Measurements from ENCODE around the gene EXOC6. TPM values are rescaled to one million over a fixed set of nuclear protein-coding genes. Genes with fewer than 3 reads are reported as not detected.
A peak's percentile ranks its signal among the peaks of the same experiment; 100 is the strongest.
"Not testable (repeated sequence)": the region's sequence is repeated elsewhere in the genome, so short reads cannot be mapped to it uniquely, and the experiment has no call there.

EXOC6 gene
- total and polyA plus RNA-seq, 2 donors, result 12.8 to 43.7 TPM

- no peak overlapping the region for H3K4me3 ChIP-seq (ENCODE audit: low read depth, low read length)
Measured at GRCh38 chr10:92961638-92962037, 113.3 kb downstream of the EXOC6 start.

GRCh38 chr10:92965314-92965713, 117.0 kb downstream of the EXOC6 start:
- peaks cover 1% of the 10 kb centered on the region for H3K4me1 ChIP-seq (ENCODE audit: insufficient read depth)
- DNase-seq (ENCODE audit: extremely low spot score), result peak; percentile 26
- 56% methylated on average over 2 of the region's 2 CpGs for WGBS
- H3K4me3 ChIP-seq (ENCODE audit: low read depth, low read length), result no peak overlapping the region
- H3K36me3 ChIP-seq (ENCODE audit: insufficient read depth), result no peaks in the 10 kb centered on the region
- no peak overlapping the region for H3K27ac ChIP-seq (ENCODE audit: low read depth)

More at GRCh38 chr10:92961638-92962037, 113.3 kb downstream of the EXOC6 start:
- no peak for DNase-seq (ENCODE audit: extremely low spot score)
- WGBS, result 97% methylated on average over 2 of the region's 2 CpGs
- Histone ChIP-seq H3K27ac (ENCODE audit: low read depth) (no peak overlapping the region), H3K36me3 (ENCODE audit: insufficient read depth) (no peaks in the 10 kb centered on the region), H3K4me1 (ENCODE audit: insufficient read depth) (no peaks in the 10 kb centered on the region)

- WGBS, result 87% methylated on average over 2 of the region's 2 CpGs
- Histone ChIP-seq H3K4me1 (ENCODE audit: insufficient read depth) (peaks cover 1% of the 10 kb centered on the region), H3K27ac (ENCODE audit: low read depth) (no peak overlapping the region), H3K4me3 (ENCODE audit: low read depth, low read length) (no peak overlapping the region), H3K36me3 (ENCODE audit: insufficient read depth) (no peaks in the 10 kb centered on the region)
- DNase-seq (ENCODE audit: extremely low spot score), result no peak
Measured at GRCh38 chr10:92967641-92968040, 119.3 kb downstream of the EXOC6 start.

- 69% methylated on average over 1 of the region's 1 CpG for WGBS
- no peaks in the 10 kb centered on the region for H3K36me3 ChIP-seq (ENCODE audit: insufficient read depth)
Measured at GRCh38 chr10:92969151-92969550, 120.8 kb downstream of the EXOC6 start.

GRCh38 chr10:92970301-92971070, 122.2 kb downstream of the EXOC6 start:
- WGBS, result 88% methylated on average over 3 of the region's 3 CpGs
- Histone ChIP-seq H3K4me1 (ENCODE audit: insufficient read depth) (peaks cover 1% of the 10 kb centered on the region), H3K4me3 (ENCODE audit: low read depth, low read length) (no peak overlapping the region), H3K36me3 (ENCODE audit: insufficient read depth) (no peaks in the 10 kb centered on the region), H3K27ac (ENCODE audit: low read depth) (no peak overlapping the region)
- no peak for DNase-seq (ENCODE audit: extremely low spot score)

More at GRCh38 chr10:92969151-92969550, 120.8 kb downstream of the EXOC6 start:
- Histone ChIP-seq H3K4me3 (ENCODE audit: low read depth, low read length) (no peak overlapping the region), H3K4me1 (ENCODE audit: insufficient read depth) (peaks cover 1% of the 10 kb centered on the region), H3K27ac (ENCODE audit: low read depth) (no peak overlapping the region)
- DNase-seq (ENCODE audit: extremely low spot score), result no peak

GRCh38 chr10:92972066-92972870, 123.9 kb downstream of the EXOC6 start:
- Histone ChIP-seq H3K4me3 (ENCODE audit: low read depth, low read length) (no peak overlapping the region), H3K4me1 (ENCODE audit: insufficient read depth) (peaks cover 1% of the 10 kb centered on the region), H3K36me3 (ENCODE audit: insufficient read depth) (no peaks in the 10 kb centered on the region), H3K27ac (ENCODE audit: low read depth) (no peak overlapping the region)
- 51% methylated on average over 3 of the region's 3 CpGs for WGBS
- no peak for DNase-seq (ENCODE audit: extremely low spot score)

GRCh38 chr10:92972886-92973285, 124.6 kb downstream of the EXOC6 start:
- no peaks in the 10 kb centered on the region for H3K36me3 ChIP-seq (ENCODE audit: insufficient read depth)
- DNase-seq (ENCODE audit: extremely low spot score), result no peak
- H3K4me1 ChIP-seq (ENCODE audit: insufficient read depth), result peaks cover 1% of the 10 kb centered on the region
- no peak overlapping the region for H3K27ac ChIP-seq (ENCODE audit: low read depth)
- H3K4me3 ChIP-seq (ENCODE audit: low read depth, low read length), result no peak overlapping the region
- WGBS, result 88% methylated on average over 2 of the region's 2 CpGs

GRCh38 chr10:92976278-92976677, 128.0 kb downstream of the EXOC6 start:
- not testable (repeated sequence) for DNase-seq (ENCODE audit: extremely low spot score); H3K36me3 ChIP-seq (ENCODE audit: insufficient read depth); H3K4me3 ChIP-seq (ENCODE audit: low read depth, low read length); H3K4me1 ChIP-seq (ENCODE audit: insufficient read depth); H3K27ac ChIP-seq (ENCODE audit: low read depth)
- 98% methylated on average over 2 of the region's 5 CpGs for WGBS

- DNase-seq (ENCODE audit: extremely low spot score), result no peak
- H3K4me3 ChIP-seq (ENCODE audit: low read depth, low read length), result no peak overlapping the region
- no peak overlapping the region for H3K27ac ChIP-seq (ENCODE audit: low read depth)
- no peaks in the 10 kb centered on the region for H3K36me3 ChIP-seq (ENCODE audit: insufficient read depth)
- no peaks in the 10 kb centered on the region for H3K4me1 ChIP-seq (ENCODE audit: insufficient read depth)
- WGBS, result 69% methylated on average over 1 of the region's 1 CpG
Measured at GRCh38 chr10:92989250-92989649, 140.9 kb downstream of the EXOC6 start.

- Histone ChIP-seq H3K4me3 (ENCODE audit: low read depth, low read length) (no peak overlapping the region), H3K4me1 (ENCODE audit: insufficient read depth) (no peaks in the 10 kb centered on the region), H3K27ac (ENCODE audit: low read depth) (no peak overlapping the region), H3K36me3 (ENCODE audit: insufficient read depth) (no peaks in the 10 kb centered on the region)
- no peak for DNase-seq (ENCODE audit: extremely low spot score)
- WGBS, result 17% methylated on average over 1 of the region's 1 CpG
Measured at GRCh38 chr10:92990615-92991014, 142.3 kb downstream of the EXOC6 start.

- 72% methylated on average over 2 of the region's 2 CpGs for WGBS
- Histone ChIP-seq H3K36me3 (ENCODE audit: insufficient read depth) (no peaks in the 10 kb centered on the region), H3K4me3 (ENCODE audit: low read depth, low read length) (no peak overlapping the region), H3K27ac (ENCODE audit: low read depth) (no peak overlapping the region), H3K4me1 (ENCODE audit: insufficient read depth) (no peaks in the 10 kb centered on the region)
- no peak for DNase-seq (ENCODE audit: extremely low spot score)
Measured at GRCh38 chr10:92991513-92991912, 143.2 kb downstream of the EXOC6 start.

- H3K36me3 ChIP-seq (ENCODE audit: insufficient read depth), result no peaks in the 10 kb centered on the region
- H3K4me1 ChIP-seq (ENCODE audit: insufficient read depth), result no peaks in the 10 kb centered on the region
- DNase-seq (ENCODE audit: extremely low spot score), result no peak
- H3K4me3 ChIP-seq (ENCODE audit: low read depth, low read length), result no peak overlapping the region
- WGBS, result 88% methylated on average over 2 of the region's 2 CpGs
- H3K27ac ChIP-seq (ENCODE audit: low read depth), result no peak overlapping the region
Measured at GRCh38 chr10:92993699-92994272, 145.5 kb downstream of the EXOC6 start.

- Histone ChIP-seq H3K36me3 (ENCODE audit: insufficient read depth) (peaks cover 3% of the 10 kb centered on the region), H3K4me1 (ENCODE audit: insufficient read depth) (no peaks in the 10 kb centered on the region), H3K27ac (ENCODE audit: low read depth) (no peak overlapping the region), H3K4me3 (ENCODE audit: low read depth, low read length) (no peak overlapping the region)
- WGBS, result 84% methylated on average over 3 of the region's 3 CpGs
- no peak for DNase-seq (ENCODE audit: extremely low spot score)
Measured at GRCh38 chr10:92995509-92995908, 147.2 kb downstream of the EXOC6 start.

GRCh38 chr10:92997620-92998019, 149.3 kb downstream of the EXOC6 start:
- Histone ChIP-seq H3K4me3 (ENCODE audit: low read depth, low read length) (no peak overlapping the region), H3K36me3 (ENCODE audit: insufficient read depth) (peaks cover 3% of the 10 kb centered on the region), H3K4me1 (ENCODE audit: insufficient read depth) (no peaks in the 10 kb centered on the region), H3K27ac (ENCODE audit: low read depth) (no peak overlapping the region)
- no peak for DNase-seq (ENCODE audit: extremely low spot score)

All from urinary bladder (tissue), 4 donors.